Fibroblast of pulmonary artery (primary cell): ENCODE measurements around the gene RPL27A.

ENCODE experiments used
- DNase-seq: peaks from one replicate; pipeline ENCODE4 v3.0.0-alpha.2; 2010; ENCODE audit warnings: low read depth
- H3K4me3 ChIP-seq: replicated peaks from 2 replicates; pipeline ENCODE4 v1.5.1; 2011; ENCODE audit warnings: low read depth, mild to moderate bottlenecking, control low read depth, low read length, moderate library complexity
- TF ChIP-seq, protein P1 (sequence below): IDR thresholded peaks from 2 replicates; pipeline ENCODE4 v1.5.1; 2011; ENCODE audit warnings: mild to moderate bottlenecking, control low read depth, low read length, inconsistent platforms; ENCODE audit errors: missing control alignments

Gene RPL27A

DNA sequence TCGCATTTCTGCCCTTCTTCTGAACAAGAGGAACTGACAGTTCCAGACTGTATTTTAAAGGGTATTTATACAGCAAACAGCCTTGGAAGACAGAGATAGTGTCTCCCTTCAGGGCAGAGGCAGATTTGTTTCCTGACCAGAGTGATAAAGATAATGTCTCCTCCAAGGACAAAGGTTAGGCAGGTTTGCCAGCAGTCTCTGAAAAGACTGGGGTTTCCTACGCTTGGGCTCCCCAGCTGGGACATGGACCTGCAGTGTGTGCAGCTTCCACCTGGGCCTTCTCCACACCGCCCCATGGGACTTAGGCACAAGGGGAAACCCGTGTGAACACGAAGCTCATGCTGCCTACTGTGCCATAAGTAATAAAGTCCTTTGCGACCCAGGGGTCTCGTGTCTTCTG, 42.1 kb downstream of the RPL27A start:
- DNase-seq, result no peak
- no peak overlapping the region for H3K4me3 ChIP-seq
- TF ChIP-seq, protein P1, sequence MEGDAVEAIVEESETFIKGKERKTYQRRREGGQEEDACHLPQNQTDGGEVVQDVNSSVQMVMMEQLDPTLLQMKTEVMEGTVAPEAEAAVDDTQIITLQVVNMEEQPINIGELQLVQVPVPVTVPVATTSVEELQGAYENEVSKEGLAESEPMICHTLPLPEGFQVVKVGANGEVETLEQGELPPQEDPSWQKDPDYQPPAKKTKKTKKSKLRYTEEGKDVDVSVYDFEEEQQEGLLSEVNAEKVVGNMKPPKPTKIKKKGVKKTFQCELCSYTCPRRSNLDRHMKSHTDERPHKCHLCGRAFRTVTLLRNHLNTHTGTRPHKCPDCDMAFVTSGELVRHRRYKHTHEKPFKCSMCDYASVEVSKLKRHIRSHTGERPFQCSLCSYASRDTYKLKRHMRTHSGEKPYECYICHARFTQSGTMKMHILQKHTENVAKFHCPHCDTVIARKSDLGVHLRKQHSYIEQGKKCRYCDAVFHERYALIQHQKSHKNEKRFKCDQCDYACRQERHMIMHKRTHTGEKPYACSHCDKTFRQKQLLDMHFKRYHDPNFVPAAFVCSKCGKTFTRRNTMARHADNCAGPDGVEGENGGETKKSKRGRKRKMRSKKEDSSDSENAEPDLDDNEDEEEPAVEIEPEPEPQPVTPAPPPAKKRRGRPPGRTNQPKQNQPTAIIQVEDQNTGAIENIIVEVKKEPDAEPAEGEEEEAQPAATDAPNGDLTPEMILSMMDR, result no peak

DNA sequence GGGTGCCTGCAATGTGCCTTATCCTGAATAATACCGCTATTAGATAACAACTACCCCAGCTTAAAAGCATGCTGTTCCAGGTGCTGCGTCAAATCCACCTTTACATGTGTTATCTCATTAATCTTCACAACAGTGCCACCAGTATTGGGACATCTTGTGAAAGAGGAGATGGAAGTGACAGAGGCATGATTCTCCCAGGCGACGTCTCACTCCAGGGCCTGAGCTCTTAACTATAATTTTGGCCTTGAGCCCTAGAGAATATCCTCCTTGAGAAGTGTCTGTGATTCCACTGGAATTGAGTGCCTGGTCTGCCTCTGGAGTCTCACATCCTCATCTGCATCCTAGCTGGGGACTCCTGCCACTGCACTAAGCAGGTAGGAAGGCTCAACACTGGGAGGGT, 43.8 kb downstream of the RPL27A start:
- TF ChIP-seq, protein P1, result no peak
- no peak for DNase-seq
- H3K4me3 ChIP-seq, result no peak overlapping the region

DNA sequence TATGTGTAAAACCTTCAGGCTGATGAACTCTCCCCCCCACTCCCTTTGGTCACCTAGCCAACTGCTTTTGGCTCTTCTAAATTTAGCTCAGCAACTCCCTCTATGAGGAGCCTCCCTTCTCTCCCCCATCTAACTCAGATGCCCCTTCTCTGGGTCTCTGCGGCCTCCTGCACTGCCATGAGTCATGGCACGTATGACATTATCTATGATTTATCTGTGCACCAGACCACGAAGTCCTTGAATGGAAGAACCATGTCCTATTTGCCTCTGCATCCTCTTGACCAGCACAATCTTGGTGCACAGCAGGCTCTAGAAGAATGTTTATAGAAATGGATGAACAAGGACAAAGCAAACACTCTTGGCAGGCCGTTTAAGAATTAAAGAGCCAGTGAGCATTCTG, 46.0 kb downstream of the RPL27A start:
- no peak for DNase-seq
- no peak overlapping the region for H3K4me3 ChIP-seq

DNA sequence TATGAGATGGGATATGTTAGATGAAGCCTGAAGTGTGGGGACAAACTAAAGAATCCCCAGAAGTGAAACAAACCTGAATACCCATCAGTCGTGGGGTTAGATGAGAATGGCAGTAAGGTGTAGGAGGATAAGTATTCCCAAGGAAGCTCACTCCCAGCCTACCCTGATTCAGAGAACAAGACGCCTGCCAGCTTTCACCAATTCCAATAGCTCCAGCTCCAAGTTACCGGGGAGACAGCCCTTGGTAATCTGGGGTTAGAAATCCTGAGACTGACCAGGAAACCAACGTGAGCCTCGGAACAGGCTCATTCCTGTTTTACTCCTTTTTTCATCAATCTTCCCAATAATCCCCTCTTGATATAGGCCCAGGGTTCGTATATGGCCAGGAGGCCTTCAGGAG, 46.5 kb downstream of the RPL27A start:
- no peak overlapping the region for H3K4me3 ChIP-seq
- TF ChIP-seq, protein P1, result no peak
- no peak for DNase-seq

More for the DNA sequence above, 46.0 kb downstream of the RPL27A start:
- TF ChIP-seq, protein P1, result no peak

DNA sequence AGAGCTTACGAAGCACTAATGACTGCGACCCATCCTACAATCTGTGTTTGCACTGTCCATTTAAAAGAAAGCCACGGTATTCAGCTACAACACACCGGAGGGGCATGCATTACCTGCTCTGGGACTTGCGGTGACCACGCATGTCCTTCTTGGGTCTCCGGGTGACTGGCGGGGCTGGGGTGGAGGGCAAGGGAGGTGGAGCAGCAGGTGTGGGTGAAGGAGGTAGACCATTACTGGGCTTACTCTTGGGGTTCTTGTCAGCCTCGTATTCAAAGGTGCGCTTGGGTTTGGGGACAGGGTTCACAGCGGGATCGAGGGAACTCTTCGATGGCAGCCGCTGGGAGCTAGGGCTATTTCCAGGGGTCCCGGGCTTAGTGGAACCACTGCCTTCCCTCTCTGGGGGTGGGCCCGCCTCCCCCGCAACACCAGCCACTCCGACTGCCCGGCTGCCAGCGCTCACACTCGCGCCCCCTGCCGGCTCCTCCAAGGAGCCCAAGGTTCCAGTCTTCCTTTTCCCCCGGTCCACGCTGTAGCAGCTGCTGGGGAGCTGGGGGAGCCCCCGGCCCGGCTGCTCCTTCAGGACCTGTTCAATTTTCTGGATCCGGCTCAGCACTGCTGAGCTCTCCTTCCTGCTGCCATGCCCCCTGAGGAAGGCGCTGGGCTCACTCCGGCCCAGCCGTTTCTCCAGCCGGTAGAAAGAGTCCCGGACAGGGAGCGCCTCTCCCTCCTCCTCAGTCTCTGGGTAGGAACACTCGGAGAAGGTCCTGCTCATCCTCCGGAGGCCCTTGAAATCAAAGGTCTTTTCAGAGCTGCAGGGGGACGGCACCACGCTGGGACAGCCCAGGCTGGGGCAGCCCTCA, 47.5 kb downstream of the RPL27A start:
- TF ChIP-seq, protein P1, result no peak
- H3K4me3 ChIP-seq, result no peak overlapping the region
- DNase-seq, result no peak

DNA sequence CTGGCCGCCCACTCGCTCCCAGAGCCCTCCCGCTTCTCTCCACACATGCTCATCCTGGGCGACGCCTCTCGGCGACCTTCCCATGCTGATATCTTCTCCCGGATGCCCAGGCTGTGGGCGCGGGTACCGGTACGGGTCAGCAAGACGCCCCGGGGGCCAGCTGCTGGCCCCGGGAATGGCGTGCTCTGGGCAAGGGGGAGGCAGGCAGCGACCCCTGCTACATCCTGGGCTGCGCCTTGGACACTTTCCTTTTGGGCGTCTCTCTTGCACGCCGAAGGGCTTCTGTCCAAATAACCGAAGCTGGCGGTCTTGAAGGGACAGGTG, 48.1 kb downstream of the RPL27A start:
- TF ChIP-seq, protein P1, result no peak

DNA sequence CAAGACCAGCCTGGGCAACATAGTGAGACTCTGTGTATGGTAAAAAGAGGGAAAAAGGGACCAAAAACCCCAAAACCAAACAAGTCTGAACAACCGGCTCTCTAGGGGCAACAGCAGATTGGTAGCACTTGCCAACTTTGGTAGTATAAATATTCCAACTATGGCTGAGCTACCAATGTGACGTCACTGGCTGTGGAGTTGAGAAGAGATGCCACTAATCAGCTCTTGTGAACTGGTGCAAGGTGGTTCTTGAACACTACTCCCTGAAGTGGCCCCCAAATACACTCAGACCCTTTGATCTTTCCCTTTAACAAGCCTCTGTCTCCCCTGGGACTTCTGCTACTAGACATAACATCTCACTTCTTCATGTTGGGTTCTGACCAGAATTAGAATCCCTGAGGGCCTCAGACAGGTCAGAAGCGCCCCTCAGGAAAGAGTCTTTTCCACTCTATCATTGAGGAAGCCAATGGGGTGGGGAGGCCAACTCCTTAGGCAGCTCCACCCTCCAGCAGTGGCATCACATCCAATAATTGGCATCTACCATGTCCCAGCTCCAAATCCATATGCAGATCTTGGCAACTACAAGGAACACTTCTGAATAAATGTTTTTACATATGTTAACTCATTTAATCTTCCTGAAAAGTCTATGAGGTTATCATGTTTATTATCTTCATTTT, 49.2 kb downstream of the RPL27A start:
- H3K4me3 ChIP-seq, result no peak overlapping the region
- TF ChIP-seq, protein P1, result no peak
- no peak for DNase-seq

More for the DNA sequence above, 48.1 kb downstream of the RPL27A start:
- no peak for DNase-seq
- H3K4me3 ChIP-seq, result no peak overlapping the region
